ENCODE measurements around the gene SF3A1.
A peak's percentile ranks its signal among the peaks of the same experiment; 100 is the strongest.

SF3A1 gene

DNA sequence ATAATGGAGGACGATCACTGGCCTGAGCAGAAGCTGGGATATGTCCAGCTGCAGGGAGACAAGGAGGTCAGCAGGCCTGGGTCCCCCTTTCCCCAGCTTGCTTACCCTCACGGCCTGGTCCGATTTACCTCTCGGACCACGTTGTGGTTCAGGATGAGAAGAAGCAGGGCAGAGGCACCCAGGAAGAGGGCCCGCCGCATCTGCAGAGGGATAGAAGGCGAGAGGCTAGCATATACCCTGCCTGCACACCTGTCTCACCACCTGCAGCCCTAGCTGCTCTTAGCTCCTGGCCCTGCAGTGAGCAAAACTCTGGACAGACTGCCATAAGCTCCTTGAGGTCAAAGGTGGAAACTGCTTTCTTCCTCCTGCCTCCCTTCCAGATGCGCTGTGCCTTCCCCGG is 29.2 kb upstream of the SF3A1 start:
- no peak for DNase-seq

- DNase-seq = no peak
Observed at GRCh38 chr22:30383061-30383460, 26.4 kb upstream of the SF3A1 start.

GRCh38 chr22:30382340-30382739 is 25.6 kb upstream of the SF3A1 start:
- no peak for DNase-seq

DNA sequence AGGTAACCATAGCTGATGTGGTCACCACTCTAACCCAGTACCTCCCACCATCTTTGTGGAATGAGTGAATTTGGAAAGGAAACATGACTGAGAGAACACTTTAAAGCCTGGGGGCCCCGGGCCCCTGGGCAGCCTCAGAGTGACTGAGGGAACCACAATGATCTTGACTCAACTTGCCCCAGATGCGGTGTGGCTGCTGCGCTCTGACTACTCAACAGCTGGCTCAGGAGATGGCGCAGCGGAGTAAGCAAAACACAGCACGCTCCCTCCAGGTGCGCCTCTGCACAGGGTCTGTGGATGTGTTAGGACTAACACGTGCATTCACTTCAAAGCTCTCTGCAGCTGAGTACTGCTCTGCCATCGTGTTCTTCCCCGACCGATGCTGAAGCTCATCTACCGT is 24.6 kb upstream of the SF3A1 start:
- no peak for DNase-seq

- DNase-seq = no peak
Observed at GRCh38 chr22:30380011-30380410, 23.3 kb upstream of the SF3A1 start.

DNA sequence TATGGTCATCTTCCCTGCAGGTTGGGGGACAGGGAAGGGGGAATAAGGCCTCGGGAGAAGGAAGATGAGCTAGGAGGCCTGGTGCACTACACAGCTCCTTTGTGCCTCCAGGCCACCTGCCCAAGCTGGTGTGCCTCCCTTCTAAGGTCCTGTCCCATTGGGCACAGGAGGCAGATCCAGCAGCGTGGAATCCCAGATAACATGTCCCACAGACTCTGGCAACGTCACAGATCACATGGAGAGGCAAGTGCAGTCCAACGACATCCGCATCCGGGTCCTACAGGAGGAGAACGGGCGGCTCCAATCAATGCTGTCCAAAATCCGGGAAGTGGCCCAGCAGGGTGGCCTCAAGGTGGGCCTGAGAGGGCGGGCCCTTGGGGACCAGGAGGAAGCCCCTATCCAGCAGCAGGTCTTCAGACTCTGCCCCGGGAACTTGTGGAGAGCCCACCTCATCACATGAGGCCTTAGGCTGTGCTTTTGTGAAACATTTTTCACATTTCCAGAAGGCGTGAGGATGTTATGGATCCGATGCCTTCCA is 18.7 kb upstream of the SF3A1 start:
- no peak for DNase-seq

DNA sequence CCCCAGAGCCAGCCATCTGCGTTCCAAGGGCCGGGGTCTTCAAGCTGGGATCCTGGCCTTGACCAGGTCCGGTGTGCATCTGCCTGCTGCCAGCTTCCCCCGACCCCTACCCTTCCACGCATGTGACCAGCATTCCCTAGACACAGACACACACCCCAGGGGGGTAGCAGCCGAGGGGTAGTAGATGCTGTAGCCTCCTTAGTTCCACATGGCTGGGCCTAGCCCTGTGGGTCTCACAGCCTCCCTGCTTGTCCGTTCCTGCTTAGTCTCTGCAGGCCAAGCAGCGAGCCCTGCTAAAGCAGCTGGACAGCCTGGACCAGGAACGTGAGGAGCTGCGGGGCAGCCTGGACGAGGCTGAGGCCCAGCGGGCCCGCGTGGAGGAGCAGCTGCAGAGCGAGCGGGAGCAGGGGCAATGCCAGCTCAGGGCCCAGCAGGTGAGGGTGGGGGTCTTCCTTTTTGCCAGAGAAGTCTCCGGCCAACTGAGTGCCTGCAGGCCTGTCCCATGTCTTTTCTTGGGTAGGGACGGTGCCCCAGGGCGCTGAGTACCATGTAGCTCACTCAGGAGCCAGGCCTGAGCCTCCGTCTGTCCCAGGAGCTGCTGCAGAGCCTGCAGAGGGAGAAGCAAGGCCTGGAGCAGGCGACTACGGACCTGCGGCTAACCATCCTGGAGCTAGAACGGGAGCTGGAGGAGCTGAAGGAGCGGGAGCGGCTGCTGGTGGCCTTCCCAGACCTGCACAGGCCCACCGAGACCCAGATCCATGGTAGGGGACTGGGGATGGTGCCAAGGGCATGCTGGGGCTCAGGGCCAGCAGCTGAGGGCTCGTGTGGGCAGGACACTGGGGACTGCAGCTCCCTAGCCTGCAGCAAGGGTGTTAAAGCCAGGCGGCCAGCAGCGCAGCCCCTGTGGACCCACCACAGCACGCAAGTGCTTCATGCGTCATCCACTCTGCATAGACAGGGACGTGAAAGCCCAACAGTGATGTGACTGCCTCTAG is 16.9 kb upstream of the SF3A1 start:
- no peak for DNase-seq

GRCh38 chr22:30372915-30373314 is 16.2 kb upstream of the SF3A1 start:
- DNase-seq = no peak

GRCh38 chr22:30371981-30372380 is 15.3 kb upstream of the SF3A1 start:
- DNase-seq = peak; percentile 33

- DNase-seq = no peak
Observed at GRCh38 chr22:30371321-30371720, 14.6 kb upstream of the SF3A1 start.

- DNase-seq = no peak
Observed at GRCh38 chr22:30370641-30371230, 14.0 kb upstream of the SF3A1 start.

DNA sequence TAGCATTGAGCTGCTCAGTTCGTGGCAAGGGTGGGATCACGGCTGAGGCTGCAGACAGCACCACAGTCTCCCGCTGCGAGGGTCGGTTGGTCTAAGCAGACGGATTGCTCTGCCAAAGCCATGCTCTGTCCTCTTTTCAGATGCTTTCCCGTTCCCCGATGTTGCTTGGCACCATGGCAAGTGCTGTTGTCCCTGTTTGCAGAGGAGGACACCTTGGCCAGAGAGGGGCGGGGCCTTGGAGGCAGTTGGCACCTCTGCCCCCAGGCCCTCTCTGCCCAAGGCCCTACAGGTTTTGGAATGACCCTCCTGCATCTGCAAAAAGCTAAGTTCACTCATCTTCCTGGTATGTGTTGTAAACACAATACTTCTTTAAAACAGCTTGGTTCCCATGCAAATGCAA is 11.7 kb upstream of the SF3A1 start:
- DNase-seq = no peak

DNA sequence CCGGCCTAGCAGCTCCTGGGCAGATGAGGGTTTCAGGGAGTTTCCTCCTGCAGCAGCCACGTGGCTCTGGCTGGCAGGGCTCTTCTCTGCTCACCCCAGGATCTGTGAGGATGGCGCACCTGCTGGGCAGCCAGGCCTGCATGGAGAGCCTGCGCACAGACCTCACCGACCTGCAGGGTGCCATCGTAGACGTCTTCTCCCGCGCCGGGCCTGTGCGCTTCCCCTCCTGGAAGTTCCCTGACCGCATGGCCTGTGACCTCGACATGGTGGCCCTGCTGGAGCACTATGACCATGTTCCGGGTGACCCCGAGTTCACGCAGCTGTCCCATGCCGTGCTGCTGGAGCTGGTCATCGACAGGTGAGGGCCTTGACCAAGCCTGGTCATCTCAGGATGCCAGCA is 9.2 kb upstream of the SF3A1 start:
- no peak for DNase-seq

GRCh38 chr22:30362651-30363281 is 6.1 kb upstream of the SF3A1 start:
- DNase-seq = no peak

GRCh38 chr22:30361916-30362650 is 5.4 kb upstream of the SF3A1 start:
- no peak for DNase-seq

DNA sequence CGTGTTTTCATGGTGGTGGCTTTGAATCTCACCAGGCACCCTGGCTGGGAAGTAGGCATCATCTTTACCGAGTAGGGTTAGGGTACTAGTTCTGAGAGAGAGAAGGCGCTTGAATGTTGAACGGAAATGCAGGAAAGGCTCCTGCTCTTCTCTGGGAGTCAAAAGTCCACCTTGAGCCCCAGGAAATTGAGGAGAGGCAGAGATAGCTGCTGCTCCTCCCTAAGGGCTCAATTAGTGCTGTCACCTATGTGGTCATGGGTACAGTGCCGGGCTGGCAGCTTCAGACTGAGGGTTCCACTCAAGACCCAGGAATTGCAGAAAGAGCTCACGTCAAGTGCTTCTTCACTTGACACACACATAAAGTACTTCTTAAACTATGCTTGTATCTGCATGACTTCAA is 1.8 kb upstream of the SF3A1 start:
- no peak for DNase-seq

- no peak for DNase-seq
Observed at GRCh38 chr22:30357650-30358215, 1.0 kb upstream of the SF3A1 start.

DNA sequence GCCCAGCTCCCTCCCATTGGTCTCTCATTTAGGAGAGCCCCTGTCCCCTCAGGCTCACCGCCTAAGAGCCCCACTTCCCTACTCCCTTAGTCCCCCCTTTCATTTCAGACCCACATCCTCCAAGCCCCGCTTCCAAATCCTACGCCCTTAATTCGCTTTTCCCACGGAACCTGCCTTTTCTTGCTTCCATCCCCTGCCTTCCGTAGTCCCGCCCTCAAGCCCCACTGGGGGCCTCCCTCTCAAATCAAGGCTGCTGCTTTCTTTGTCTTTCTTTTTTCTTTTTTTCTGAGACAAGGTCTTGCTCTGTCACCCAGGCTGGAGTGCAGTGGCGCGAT is 509 bp upstream of the SF3A1 start:
- DNase-seq = no peak

GRCh38 chr22:30354644-30355043 is 2.0 kb downstream of the SF3A1 start:
- DNase-seq = no peak

GRCh38 chr22:30351226-30351625 is 5.5 kb downstream of the SF3A1 start:
- no peak for DNase-seq

- DNase-seq = no peak
Observed at GRCh38 chr22:30348809-30349208, 7.9 kb downstream of the SF3A1 start.

DNA sequence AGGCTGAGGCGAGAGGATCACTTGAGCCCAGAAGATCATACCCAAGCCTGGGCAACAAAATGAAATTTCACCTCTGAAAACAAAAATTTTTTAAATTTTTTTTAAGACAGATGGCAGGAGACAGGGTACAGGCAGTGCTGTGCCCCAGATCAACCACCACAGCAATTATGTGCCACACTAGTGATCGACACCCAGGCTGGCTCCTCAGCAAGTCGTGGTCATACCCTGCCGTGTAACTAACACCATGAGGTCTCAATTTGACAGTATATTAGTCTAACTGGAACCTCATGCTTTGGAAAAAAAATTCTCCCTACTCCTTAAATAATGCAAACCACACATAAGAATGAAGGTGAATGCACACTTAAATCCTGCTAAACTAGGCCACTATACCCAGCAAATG is 8.3 kb downstream of the SF3A1 start:
- no peak for DNase-seq
